SK-N-SH (cell line): ENCODE data around the gene MINDY3.

Experiments used
- CTCF ChIP-seq: fragments of 200-600 bp; sonication (generic); IDR thresholded peaks from 2 replicates; pipeline ENCODE4 v1.6.1; 2017; ENCODE audit warnings: antibody characterized with exemption, mild to moderate bottlenecking, moderate library complexity
- ELF1 ChIP-seq: IDR thresholded peaks from 2 replicates; pipeline ENCODE4 v1.4.0; 2012
- EP300 ChIP-seq, 2 experiments: IDR thresholded peaks; 2 replicates each; pipeline versions ENCODE4 v1.4.0 to v1.6.1; 2012; ENCODE audit warnings: borderline replicate concordance in 1 of 2, low read depth in 1 of 2, low read length in 1 of 2
- EZH2phosphoT487 ChIP-seq: fragments of 200-600 bp; sonication (generic); IDR thresholded peaks from 2 replicates; pipeline ENCODE4 v1.6.1; 2017; ENCODE audit warnings: low read depth, mixed run types, mild to moderate bottlenecking, antibody characterized with exemption, moderate library complexity, borderline replicate concordance
- FOXJ3 ChIP-seq: sonication (generic); formaldehyde crosslinking; IDR thresholded peaks from 2 replicates; pipeline ENCODE4 v1.5.1; 2020; ENCODE audit warnings: mild to moderate bottlenecking, missing genetic modification reagents
- NRF1 ChIP-seq: IDR thresholded peaks from 2 replicates; pipeline ENCODE4 v1.6.1; 2012; ENCODE audit warnings: low read depth, mild to moderate bottlenecking, low read length
- PBX3 ChIP-seq: IDR thresholded peaks from 2 replicates; pipeline ENCODE4; 2012
- POLR2AphosphoS5 ChIP-seq: IDR thresholded peaks from 2 replicates; pipeline ENCODE4 v1.6.1; 2012; ENCODE audit warnings: low read depth, low read length
- TAF1 ChIP-seq: IDR thresholded peaks from 2 replicates; pipeline ENCODE4 v1.6.1; 2012; ENCODE audit warnings: low read depth, mild to moderate bottlenecking, low read length, moderate library complexity, borderline replicate concordance
- TF ChIP-seq, protein P1 (sequence below): IDR thresholded peaks from 2 replicates; pipeline ENCODE4 v1.4.0; 2012; ENCODE audit warnings: low read depth, borderline replicate concordance
- TF ChIP-seq, protein P2 (sequence below): IDR thresholded peaks from 2 replicates; pipeline ENCODE4 v1.6.1; 2012; ENCODE audit warnings: mild to moderate bottlenecking, low read depth, low read length, moderate library complexity

DNA sequence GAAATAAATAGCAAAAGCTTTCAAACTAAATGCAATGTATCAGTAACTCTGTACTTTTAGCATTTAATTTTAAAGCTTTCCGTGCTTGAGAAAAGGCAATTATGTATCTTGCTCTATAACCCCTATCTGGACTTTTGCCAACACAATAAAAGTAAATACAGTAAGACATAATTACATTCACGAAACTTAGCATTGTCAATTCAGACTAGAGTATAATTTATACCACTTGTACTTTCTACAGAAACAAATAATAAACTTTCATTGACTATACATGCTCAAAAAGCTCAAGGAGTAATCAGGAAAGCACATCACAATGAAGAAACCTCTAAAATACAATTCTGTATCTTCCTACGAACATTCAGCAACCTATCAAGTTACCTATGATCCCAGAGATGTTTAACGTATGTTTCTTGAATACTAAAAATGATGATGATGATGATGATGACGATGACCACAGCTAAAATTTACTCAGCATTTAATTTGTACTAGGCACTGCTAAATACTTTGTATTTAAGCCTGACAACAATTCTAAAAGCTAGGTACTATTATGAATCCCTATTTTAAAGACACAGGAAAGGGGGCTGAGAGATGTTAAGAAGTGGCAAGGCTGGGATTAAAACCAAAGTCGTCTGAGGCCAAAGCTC is 44.9 kb downstream of the MINDY3 start:
- no peak for TF ChIP-seq CTCF
- no peak for TF ChIP-seq PBX3
- TF ChIP-seq NRF1 = no peak
- TF ChIP-seq, protein P1, sequence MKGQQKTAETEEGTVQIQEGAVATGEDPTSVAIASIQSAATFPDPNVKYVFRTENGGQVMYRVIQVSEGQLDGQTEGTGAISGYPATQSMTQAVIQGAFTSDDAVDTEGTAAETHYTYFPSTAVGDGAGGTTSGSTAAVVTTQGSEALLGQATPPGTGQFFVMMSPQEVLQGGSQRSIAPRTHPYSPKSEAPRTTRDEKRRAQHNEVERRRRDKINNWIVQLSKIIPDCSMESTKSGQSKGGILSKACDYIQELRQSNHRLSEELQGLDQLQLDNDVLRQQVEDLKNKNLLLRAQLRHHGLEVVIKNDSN = no peak
- no peak for TF ChIP-seq TAF1
- no peak for TF ChIP-seq EP300 (IDR thresholded peaks at IDR 0.05; ENCODE audit: borderline replicate concordance in 1 of 2, low read depth in 1 of 2, low read length in 1 of 2)
- no peak for TF ChIP-seq FOXJ3 (CRISPR knock-in tag)
- no peak for TF ChIP-seq ELF1
- no peak for TF ChIP-seq EZH2phosphoT487
- TF ChIP-seq, protein P2, sequence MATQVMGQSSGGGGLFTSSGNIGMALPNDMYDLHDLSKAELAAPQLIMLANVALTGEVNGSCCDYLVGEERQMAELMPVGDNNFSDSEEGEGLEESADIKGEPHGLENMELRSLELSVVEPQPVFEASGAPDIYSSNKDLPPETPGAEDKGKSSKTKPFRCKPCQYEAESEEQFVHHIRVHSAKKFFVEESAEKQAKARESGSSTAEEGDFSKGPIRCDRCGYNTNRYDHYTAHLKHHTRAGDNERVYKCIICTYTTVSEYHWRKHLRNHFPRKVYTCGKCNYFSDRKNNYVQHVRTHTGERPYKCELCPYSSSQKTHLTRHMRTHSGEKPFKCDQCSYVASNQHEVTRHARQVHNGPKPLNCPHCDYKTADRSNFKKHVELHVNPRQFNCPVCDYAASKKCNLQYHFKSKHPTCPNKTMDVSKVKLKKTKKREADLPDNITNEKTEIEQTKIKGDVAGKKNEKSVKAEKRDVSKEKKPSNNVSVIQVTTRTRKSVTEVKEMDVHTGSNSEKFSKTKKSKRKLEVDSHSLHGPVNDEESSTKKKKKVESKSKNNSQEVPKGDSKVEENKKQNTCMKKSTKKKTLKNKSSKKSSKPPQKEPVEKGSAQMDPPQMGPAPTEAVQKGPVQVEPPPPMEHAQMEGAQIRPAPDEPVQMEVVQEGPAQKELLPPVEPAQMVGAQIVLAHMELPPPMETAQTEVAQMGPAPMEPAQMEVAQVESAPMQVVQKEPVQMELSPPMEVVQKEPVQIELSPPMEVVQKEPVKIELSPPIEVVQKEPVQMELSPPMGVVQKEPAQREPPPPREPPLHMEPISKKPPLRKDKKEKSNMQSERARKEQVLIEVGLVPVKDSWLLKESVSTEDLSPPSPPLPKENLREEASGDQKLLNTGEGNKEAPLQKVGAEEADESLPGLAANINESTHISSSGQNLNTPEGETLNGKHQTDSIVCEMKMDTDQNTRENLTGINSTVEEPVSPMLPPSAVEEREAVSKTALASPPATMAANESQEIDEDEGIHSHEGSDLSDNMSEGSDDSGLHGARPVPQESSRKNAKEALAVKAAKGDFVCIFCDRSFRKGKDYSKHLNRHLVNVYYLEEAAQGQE = no peak
- TF ChIP-seq POLR2AphosphoS5 = no peak
